ENCODE measurements around the gene CDC42BPB.

GRCh38 chr14:103091041-103091882 lies 33.9 kb upstream of the CDC42BPB start:
- TF ChIP-seq CTCF (IDR thresholded peaks at IDR 0.05; ENCODE audit: borderline replicate concordance, extremely low read depth, low read length, poor library complexity, severe bottlenecking): peak; percentile 65
- no peak for TF ChIP-seq EZH2 (IDR thresholded peaks at IDR 0.05; ENCODE audit: borderline replicate concordance, low read depth, low read length, severe bottlenecking)

Measured in DND-41 (cell line).